ENCODE results near the gene EPHB2. TPM values are rescaled to one million over a fixed set of nuclear protein-coding genes. Genes with fewer than 3 reads are reported as not detected.

Gene EPHB2
- total and polyA plus RNA-seq, 2 experiments from 2014 or later = 1.0 to 5.1 TPM

DNA sequence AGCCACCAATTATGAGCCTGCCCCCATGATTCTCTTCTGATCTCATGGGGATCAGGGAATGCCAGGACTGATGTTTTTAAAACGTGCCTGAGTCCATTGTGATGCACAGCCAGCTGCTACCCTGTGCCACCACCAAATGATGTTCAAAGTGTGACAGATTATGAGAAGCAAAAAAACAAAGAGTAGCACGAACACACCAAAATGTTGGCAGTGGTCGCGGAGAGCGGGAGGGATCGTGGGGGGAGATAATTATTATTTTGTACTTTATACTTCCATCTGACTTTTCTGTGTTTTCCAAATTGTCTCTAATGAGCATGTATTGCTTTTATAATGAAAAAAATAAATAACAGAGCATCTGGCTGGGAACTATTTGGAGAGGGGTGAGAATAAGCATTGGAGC is 50.5 kb downstream of the EPHB2 start:
- no peak for TF ChIP-seq EZH2 (IDR thresholded peaks at IDR 0.05; ENCODE audit: insufficient read depth, poor library complexity, severe bottlenecking)
- no peak for TF ChIP-seq EZH2phosphoT487 (IDR thresholded peaks at IDR 0.05; ENCODE audit: insufficient read depth, low read depth)
- H3K4me2 ChIP-seq (ENCODE audit: unreplicated experiment) = no peak overlapping the region
- H3K27ac ChIP-seq = no peak overlapping the region
- no peaks in the 10 kb centered on the region for H3K79me2 ChIP-seq (ENCODE audit: insufficient read depth)
- H3K4me3 ChIP-seq = no peak overlapping the region
- DNase-seq = no peak
- in situ Hi-C loops (cut with MboI) = no loop called here
- no peak overlapping the region for H3K9ac ChIP-seq
- no peaks in the 10 kb centered on the region for H3K9me3 ChIP-seq (ENCODE audit: low read depth)
- H3K36me3 ChIP-seq (ENCODE audit: low read depth) = no peaks in the 10 kb centered on the region
- H3K9me2 ChIP-seq (ENCODE audit: insufficient read depth) = no peaks in the 10 kb centered on the region
- no peaks in the 10 kb centered on the region for H4K20me1 ChIP-seq (ENCODE audit: insufficient read depth)
- H3K27me3 ChIP-seq (replicated peaks; ENCODE audit: insufficient read depth) = no peaks in the 10 kb centered on the region
- H2AFZ ChIP-seq = no peak overlapping the region
- 87 to 89% methylated on average over 6 of the region's 6 CpGs for WGBS, 2 experiments (ENCODE audit: low coverage in 1 of 2, low lambda C conversion rate in 2 of 2, missing lambda C conversion rate in 2 of 2)
- no peaks in the 10 kb centered on the region for H3F3A ChIP-seq (ENCODE audit: insufficient read depth)
- no peaks in the 10 kb centered on the region for H3K4me1 ChIP-seq (ENCODE audit: insufficient read depth)

DNA sequence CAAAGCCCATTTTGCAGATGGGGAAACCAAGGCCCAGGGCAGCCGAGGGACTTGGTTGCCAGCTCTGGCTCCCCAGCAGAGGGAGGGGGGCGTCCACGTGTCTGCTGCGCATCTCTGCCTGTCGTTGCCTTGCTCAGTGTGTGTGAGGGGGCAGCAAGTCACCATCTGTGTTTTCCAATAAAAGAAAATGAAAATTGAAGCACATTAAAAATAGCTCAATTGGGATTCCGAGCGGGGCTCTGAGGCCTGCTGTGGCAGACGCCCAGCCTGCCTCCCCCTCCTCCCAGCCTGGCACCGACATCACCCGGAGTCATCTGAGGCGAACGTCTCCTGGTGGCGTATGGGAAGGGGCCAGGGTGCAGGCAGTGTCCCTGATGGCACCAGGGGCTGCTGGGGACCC is 51.2 kb downstream of the EPHB2 start:
- no peak overlapping the region for H3K9ac ChIP-seq
- no peaks in the 10 kb centered on the region for H3F3A ChIP-seq (ENCODE audit: insufficient read depth)
- H3K9me3 ChIP-seq (ENCODE audit: low read depth) = no peaks in the 10 kb centered on the region
- no peak overlapping the region for H3K4me3 ChIP-seq
- TF ChIP-seq EZH2phosphoT487 (IDR thresholded peaks at IDR 0.05; ENCODE audit: insufficient read depth, low read depth) = no peak
- TF ChIP-seq EZH2 (IDR thresholded peaks at IDR 0.05; ENCODE audit: insufficient read depth, poor library complexity, severe bottlenecking) = no peak
- no peaks in the 10 kb centered on the region for H3K4me1 ChIP-seq (ENCODE audit: insufficient read depth)
- H3K36me3 ChIP-seq (ENCODE audit: low read depth) = no peaks in the 10 kb centered on the region
- no peaks in the 10 kb centered on the region for H3K79me2 ChIP-seq (ENCODE audit: insufficient read depth)
- 88 to 92% methylated on average over 13 of the region's 13 CpGs for WGBS, 2 experiments (ENCODE audit: low coverage in 1 of 2, low lambda C conversion rate in 2 of 2, missing lambda C conversion rate in 2 of 2)
- H4K20me1 ChIP-seq (ENCODE audit: insufficient read depth) = no peaks in the 10 kb centered on the region
- H3K9me2 ChIP-seq (ENCODE audit: insufficient read depth) = no peaks in the 10 kb centered on the region
- in situ Hi-C loops (cut with MboI) = no loop called here
- H3K27ac ChIP-seq = no peak overlapping the region
- H2AFZ ChIP-seq = no peak overlapping the region
- H3K27me3 ChIP-seq (replicated peaks; ENCODE audit: insufficient read depth) = no peaks in the 10 kb centered on the region
- no peak for DNase-seq
- no peak overlapping the region for H3K4me2 ChIP-seq (ENCODE audit: unreplicated experiment)

DNA sequence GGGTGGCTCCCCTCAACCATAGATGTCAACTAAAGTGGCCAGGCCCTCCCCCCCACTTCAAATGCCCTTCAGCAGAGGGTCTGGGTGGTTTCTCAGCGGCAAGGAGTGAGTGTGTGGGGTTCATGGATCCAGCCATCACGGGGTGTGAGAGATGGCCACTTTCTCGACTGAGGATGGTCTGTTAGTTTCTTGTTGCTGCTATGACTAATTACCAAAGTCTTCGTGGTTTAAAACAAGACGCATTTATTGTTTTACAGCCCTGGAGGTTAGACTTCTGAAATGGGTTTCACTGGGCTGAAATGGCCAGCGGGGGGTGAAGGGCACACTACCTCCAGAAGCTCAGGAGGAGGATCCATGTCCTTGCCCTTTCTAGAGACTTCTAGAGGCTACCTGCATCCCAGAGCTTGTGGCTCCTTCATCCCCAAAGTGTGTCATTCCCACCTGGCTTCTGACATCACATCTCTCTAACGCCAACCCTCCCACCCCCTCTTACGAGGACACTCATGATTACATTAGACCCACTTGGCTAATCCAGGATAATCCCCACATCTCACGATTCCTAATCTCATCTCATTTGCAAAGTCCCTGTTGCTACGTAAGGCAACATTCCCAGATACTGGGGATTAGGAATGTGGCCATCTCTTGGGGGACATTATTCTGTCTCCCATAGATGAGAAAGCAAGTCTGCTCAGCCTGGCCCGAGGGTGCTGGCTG is 53.0 kb downstream of the EPHB2 start:
- Histone ChIP-seq H3K9ac (no peak overlapping the region), H3K9me3 (ENCODE audit: low read depth) (no peaks in the 10 kb centered on the region), H3K4me3 (no peak overlapping the region), H3K79me2 (ENCODE audit: insufficient read depth) (no peaks in the 10 kb centered on the region), H3K4me1 (ENCODE audit: insufficient read depth) (no peaks in the 10 kb centered on the region), H3K4me2 (ENCODE audit: unreplicated experiment) (no peak overlapping the region), H3K27ac (no peak overlapping the region), H3K36me3 (ENCODE audit: low read depth) (no peaks in the 10 kb centered on the region), H3K27me3 (replicated peaks; ENCODE audit: insufficient read depth) (no peaks in the 10 kb centered on the region), H3F3A (ENCODE audit: insufficient read depth) (no peaks in the 10 kb centered on the region), H4K20me1 (ENCODE audit: insufficient read depth) (no peaks in the 10 kb centered on the region), H2AFZ (no peak overlapping the region), H3K9me2 (ENCODE audit: insufficient read depth) (no peaks in the 10 kb centered on the region)
- WGBS, 2 experiments (ENCODE audit: low coverage in 1 of 2, low lambda C conversion rate in 2 of 2, missing lambda C conversion rate in 2 of 2) = 85 to 88% methylated on average over 11 of the region's 11 CpGs
- no peak for DNase-seq
- TF ChIP-seq EZH2phosphoT487 (IDR thresholded peaks at IDR 0.05; ENCODE audit: insufficient read depth, low read depth) (no peak), EZH2 (IDR thresholded peaks at IDR 0.05; ENCODE audit: insufficient read depth, poor library complexity, severe bottlenecking) (no peak)
- in situ Hi-C loops (cut with MboI) = no loop called here

DNA sequence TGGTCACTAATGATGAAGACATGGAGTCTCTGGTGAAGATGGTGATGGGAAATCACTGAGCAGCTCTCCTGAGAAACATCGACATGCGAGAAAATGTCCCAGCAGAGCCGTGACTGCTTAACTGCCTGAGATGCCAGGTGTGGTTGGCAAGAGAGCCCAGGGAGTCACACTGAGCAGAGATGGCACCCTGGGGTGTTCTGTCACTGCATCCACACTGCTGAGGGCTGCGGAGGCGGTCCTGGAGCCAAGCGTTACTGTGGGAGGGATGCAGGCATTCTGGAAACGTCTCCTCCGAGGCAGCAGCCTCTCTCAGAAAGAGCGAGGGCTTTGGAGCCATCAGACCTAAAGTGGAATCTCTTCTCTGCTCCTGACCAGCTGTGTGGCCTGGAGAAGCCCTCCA is 57.2 kb downstream of the EPHB2 start:
- TF ChIP-seq EZH2 (IDR thresholded peaks at IDR 0.05; ENCODE audit: insufficient read depth, poor library complexity, severe bottlenecking) (no peak), EZH2phosphoT487 (IDR thresholded peaks at IDR 0.05; ENCODE audit: insufficient read depth, low read depth) (no peak)
- DNase-seq = no peak
- H2AFZ ChIP-seq = no peak overlapping the region
- no peaks in the 10 kb centered on the region for H4K20me1 ChIP-seq (ENCODE audit: insufficient read depth)
- no peaks in the 10 kb centered on the region for H3K36me3 ChIP-seq (ENCODE audit: low read depth)
- no peaks in the 10 kb centered on the region for H3K9me3 ChIP-seq (ENCODE audit: low read depth)
- H3K27ac ChIP-seq = no peak overlapping the region
- H3K79me2 ChIP-seq (ENCODE audit: insufficient read depth) = no peaks in the 10 kb centered on the region
- H3K4me3 ChIP-seq = no peak overlapping the region
- H3K9ac ChIP-seq = no peak overlapping the region
- H3K4me1 ChIP-seq (ENCODE audit: insufficient read depth) = no peaks in the 10 kb centered on the region
- H3K9me2 ChIP-seq (ENCODE audit: insufficient read depth) = no peaks in the 10 kb centered on the region
- H3K4me2 ChIP-seq (ENCODE audit: unreplicated experiment) = no peak overlapping the region
- WGBS, 2 experiments (ENCODE audit: low coverage in 1 of 2, low lambda C conversion rate in 2 of 2, missing lambda C conversion rate in 2 of 2) = 94 to 97% methylated on average over 9 of the region's 9 CpGs
- in situ Hi-C loops (cut with MboI) = no loop called here
- no peaks in the 10 kb centered on the region for H3F3A ChIP-seq (ENCODE audit: insufficient read depth)
- no peaks in the 10 kb centered on the region for H3K27me3 ChIP-seq (replicated peaks; ENCODE audit: insufficient read depth)

Measured in GM23248 (cell line).